NCI-H2227 (cell line): Measurements from ENCODE around the gene NBL1.

Source experiments
- DNase-seq: peaks from one replicate; lab custom pipeline; 2025; ENCODE audit not compliant: unreplicated experiment; lab: John Stamatoyannopoulos, UW

Gene NBL1

DNA sequence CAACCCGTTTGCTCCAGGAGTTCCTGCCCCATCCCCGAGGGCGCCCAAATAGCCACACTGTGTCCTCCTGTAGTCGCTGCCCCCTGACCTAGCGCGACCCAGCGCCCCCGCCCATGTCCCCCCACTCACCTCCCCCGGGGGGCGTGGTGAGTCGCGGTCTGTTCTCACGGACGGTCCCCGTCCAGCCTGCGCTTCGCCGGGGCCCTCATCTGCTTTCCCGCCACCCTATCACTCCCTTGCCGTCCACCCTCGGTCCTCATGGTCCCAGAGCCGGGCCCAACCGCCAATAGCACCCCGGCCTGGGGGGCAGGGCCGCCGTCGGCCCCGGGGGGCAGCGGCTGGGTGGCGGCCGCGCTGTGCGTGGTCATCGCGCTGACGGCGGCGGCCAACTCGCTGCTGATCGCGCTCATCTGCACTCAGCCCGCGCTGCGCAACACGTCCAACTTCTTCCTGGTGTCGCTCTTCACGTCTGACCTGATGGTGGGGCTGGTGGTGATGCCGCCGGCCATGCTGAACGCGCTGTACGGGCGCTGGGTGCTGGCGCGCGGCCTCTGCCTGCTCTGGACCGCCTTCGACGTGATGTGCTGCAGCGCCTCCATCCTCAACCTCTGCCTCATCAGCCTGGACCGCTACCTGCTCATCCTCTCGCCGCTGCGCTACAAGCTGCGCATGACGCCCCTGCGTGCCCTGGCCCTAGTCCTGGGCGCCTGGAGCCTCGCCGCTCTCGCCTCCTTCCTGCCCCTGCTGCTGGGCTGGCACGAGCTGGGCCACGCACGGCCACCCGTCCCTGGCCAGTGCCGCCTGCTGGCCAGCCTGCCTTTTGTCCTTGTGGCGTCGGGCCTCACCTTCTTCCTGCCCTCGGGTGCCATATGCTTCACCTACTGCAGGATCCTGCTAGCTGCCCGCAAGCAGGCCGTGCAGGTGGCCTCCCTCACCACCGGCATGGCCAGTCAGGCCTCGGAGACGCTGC lies 21.7 kb downstream of the NBL1 start:
- no peak for DNase-seq

DNA sequence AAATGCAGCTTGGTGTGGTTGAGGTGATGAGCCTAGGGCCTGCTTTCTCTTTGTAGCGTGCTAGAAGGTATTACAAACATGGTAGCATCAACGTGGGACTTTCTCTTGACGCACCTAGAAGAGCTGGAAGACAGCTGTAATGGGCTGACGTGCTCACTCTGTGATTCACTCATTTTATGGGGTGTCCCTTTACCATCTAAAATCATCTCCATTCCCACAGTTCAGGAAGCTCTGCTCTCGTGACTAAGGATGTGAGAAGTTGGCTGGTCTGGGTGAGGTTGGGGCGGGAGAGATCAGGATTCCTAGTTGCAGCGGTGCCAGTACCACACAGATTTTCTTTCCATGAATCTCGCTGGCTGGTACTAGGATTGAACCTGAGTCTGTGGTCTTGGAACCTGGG lies 24.8 kb downstream of the NBL1 start:
- DNase-seq: no peak

DNA sequence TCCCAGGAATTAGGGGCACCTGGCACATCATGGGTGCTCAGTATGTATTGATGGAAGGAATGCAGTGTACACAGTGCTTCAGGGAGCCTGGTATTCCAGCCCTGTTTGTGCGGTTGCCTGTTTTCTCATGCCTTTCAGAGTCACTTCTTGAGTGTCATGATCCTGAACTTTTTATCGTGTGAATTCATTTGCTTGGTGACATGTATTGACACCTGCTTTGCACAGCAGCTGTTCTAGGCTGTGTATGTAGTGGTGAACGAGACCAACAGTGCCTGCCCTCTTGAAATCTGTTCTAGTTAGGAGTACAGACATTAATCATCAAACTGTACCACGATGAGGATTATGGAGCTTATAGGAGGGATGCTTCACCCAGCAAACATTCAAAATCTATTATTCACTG lies 26.7 kb downstream of the NBL1 start:
- DNase-seq: no peak

- DNase-seq: no peak
Measured at GRCh38 chr1:19672237-19672636, 28.1 kb downstream of the NBL1 start.

DNA sequence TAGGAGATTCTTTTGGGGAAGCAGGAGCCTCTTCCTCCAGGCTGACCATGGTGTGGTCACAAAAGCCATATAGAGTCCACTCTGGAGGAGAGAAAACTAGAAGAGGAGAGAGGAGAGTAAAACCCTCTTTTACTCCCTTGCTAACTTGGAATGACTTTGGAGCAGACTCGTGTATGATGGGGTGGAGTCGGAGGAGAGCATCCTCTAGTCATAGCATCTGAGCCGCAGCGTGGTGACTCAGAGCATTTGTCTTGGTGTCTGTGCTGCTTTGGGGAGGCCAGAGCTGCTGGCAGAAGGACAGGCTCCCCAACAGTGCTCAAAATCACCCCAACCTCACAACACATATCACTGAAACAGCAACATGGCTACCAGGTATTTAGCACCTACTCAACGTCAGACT lies 31.7 kb downstream of the NBL1 start:
- DNase-seq: no peak

DNA sequence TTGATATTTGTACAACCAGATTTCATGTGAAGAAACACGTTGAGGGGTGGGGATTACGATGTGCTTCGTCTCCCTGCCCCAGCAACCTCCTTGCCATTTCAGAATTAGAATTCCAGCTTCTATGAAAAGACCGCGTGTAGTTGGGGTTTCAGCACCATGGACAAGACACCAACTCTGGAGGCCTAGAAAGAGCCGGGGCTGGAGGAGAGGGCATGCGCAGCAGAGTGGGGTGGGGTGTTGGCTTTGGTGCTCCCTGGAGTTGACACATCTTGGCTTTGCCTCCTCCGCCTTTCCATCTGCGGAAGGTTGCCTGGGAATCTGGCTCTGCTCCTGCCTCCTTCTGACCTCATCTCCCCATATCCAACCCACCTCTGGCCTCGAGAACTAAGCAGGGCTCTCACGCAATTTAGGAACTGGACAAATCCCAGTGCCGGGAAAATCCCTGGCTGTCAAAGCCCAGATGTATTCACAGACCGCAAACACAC lies 32.4 kb downstream of the NBL1 start:
- no peak for DNase-seq

DNA sequence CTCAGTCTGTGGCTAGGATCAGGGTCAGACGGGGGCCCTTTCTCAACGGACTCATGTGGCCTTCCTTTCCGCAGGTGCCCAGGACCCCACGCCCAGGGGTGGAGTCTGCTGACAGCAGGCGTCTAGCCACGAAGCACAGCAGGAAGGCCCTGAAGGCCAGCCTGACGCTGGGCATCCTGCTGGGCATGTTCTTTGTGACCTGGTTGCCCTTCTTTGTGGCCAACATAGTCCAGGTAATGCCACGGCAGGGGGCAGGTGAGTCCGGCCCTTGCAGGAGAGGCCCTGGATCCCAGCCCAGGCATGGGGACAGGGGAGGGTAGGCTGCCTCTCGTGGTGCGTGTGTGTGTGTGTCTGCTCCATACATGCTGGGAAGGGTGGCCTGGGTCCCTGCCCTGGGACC lies 34.4 kb downstream of the NBL1 start:
- no peak for DNase-seq

- no peak for DNase-seq
Measured at GRCh38 chr1:19678931-19679453, 34.9 kb downstream of the NBL1 start.

- no peak for DNase-seq
Measured at GRCh38 chr1:19679691-19680090, 35.6 kb downstream of the NBL1 start.

- no peak for DNase-seq
Measured at GRCh38 chr1:19680644-19681043, 36.5 kb downstream of the NBL1 start.

DNA sequence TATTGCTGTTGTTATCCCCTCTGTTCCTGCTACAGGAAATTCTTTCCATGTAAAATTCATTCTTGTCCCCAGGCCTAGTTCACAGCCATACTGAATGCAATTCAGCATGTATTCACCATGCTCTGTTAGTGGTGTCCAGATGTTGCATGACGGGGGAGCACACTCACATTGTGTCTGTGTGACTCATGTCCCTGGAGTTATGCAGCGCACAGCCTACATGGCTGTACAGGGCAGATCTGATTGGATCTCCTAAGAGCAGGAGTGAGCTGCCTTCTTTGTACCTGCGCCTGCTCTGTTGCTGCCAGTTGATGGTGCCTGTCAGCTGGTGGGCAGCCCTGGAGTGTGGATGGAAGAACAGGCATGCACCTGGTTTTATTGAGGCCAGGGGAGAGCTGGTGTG lies 38.1 kb downstream of the NBL1 start:
- no peak for DNase-seq

DNA sequence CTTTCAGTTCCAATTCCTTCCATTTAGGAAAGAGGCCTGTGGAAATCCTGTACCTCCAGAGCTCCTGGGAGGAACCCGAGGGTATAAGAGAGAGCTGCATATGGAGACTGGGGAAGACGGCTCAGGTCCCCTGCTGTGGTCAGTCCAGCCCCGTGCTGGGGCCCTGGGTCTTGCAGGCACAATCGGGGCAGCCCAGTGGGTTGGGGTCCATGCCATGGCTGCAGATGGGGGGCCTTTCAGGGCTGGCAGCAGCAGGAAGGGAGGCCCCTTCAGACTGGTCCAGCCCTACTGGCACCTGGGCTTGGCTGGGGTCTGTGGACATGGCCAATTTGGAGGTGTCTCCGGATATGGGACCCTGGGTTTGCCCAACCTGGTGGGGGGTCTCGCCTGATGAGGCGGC lies 38.8 kb downstream of the NBL1 start:
- no peak for DNase-seq

GRCh38 chr1:19683351-19683750 lies 39.2 kb downstream of the NBL1 start:
- no peak for DNase-seq

DNA sequence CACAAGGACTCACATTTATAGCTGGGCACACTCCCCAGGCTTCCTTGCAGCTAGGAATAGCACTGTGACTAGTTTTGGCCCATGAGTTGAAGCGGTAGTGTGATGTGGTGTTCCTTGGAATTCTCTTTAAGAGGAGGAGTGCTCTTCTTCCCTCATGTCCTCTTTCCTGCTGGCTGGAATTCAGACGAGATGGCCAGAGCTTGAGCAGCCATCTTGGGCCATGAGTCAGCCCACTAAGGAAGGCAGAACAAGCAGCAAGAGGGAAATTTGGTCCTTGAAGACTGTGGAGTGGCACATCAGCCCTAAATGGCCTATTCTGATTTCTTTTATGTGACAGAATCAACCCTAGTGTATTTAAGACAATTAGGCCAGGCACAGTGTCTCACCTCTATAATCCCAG lies 40.6 kb downstream of the NBL1 start:
- DNase-seq: no peak

DNA sequence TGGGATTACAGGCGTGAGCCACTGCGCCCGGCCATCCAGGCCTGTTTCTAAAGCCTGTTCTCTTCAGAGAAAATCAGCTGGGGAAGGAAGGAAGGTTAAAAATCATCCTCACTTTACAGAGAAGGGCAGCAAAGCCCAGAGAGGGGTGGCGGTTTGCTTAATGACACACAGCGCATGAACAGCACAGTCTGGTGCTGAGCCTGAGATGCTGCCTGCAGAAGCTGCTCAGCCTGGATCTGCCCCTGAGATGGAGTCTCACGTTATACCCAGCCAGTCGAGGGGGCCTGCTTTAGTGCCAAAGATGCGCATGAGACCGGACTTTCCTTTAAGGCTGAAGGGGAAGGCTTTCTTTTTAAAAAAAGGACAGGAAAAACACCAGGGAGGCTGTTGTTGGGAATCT lies 41.9 kb downstream of the NBL1 start:
- DNase-seq: no peak

DNA sequence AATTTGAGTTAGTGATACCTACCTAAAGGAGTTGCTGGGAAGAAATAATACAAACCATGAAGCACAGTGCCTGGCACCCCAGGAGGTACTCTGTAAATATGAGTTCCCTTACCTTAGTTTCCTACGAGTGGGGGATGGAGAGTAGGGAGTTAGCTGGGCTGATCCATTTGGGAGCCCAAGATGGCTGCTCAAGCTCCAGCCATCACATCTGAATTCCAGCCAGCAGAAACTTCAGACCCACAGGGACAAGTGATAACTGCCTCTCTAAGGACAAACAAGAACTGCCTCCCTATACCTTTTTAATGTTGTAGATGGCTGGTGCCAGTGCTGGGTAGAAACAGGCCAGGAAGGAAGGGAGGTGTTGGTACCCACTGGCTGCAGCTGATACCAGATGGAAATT lies 43.3 kb downstream of the NBL1 start:
- no peak for DNase-seq

DNA sequence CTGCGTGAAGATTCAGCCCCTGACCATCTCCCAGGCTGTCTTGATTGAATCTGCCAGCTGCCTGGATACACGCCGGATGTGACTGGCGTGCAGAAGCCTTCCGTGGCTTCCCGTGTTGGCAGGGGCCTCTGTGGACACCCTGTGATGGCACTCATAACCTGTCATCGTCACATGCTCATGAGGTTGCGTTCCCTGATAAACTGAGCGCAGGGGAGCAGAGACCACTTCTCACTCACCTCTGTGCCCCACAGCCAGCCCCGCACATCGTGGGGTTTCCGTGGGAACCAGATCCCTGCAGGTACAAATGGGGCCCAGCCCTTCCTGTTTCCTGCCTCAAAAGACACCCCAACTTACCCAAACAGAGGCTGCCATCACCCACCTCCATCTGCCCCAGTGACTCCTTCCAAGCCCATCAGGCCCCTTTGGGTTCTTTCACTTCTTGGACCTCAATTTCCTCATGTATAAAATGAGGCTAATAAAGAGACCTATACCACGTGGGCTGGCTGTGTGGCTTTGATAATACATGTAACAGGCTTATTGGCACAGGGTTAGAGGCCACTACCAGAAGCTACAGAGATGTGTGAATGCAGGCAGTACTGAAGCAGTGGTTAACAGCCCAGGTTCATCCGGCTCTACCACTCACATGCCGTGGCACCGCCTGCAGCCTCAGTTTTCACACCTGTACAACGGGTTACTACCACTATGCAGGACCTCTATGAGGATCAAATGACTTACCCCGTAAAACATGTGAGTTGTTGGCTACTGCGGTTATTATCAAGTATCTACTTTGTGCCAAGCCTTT lies 44.1 kb downstream of the NBL1 start:
- no peak for DNase-seq

DNA sequence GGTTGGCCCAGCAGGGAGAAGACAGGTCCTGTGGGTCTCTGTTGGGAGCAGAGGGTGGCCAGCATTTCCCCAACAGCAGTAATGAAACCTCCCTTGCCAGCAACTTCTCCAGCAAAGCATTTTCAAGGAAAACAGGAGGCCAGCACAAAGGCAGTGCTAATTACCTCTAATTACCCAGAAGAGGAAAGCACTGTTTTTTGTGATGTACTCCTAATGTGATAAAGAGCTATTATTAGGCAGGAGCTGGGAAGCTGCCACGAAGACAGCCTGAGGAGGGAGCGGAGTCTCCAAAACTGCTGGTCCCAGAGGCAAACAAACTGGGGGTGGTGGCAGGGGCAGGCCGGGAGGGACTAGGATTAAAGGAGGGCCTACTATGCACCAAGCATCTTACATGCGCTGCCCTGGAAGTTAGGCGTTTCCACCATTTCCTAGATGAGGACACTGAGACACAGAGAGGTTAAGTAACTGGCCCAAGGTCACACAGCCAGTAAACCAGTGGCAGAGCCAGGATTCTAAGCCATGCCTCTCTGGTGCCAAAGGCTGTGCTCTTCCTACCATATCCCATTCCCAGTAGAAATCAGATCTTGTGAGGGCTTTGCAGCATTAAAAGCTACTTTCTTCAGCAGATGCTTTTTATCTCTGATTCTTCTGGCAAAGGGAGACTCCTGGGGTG lies 45.1 kb downstream of the NBL1 start:
- DNase-seq: no peak

DNA sequence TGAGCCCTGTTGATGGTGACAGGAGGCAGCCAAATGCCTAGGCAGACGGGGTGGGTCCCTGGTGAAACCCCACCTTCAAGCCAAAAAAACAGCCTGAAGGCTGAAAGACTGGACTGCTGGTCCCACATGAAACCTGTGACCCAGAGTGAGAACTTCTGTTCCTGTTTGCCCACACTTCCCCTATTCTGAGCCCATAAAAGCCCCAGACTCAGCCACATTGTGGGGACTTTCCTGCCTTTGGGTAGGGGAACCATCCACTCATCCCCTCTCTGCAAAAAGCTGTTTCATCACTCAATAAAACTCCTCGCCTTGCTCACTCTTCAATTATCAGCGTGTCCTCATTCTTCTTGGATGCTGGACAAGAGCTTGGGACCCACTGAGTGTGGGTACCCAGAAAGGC lies 45.7 kb downstream of the NBL1 start:
- DNase-seq: no peak

GRCh38 chr1:19690342-19690741 lies 46.2 kb downstream of the NBL1 start:
- DNase-seq: no peak

- DNase-seq: no peak
Measured at GRCh38 chr1:19694298-19694697, 50.2 kb downstream of the NBL1 start.
